AG09319 (cell line): Measurements from ENCODE around the gene FAM131A.

Experiments used
- DNase-seq: peaks from one replicate; pipeline ENCODE4 v3.0.0-alpha.2; 2010; ENCODE audit warnings: low read depth; ENCODE audit errors: extremely low read depth
- CTCF ChIP-seq: IDR thresholded peaks from 2 replicates; pipeline ENCODE4 v1.5.1; 2011; ENCODE audit warnings: low read depth, mild to moderate bottlenecking, inconsistent platforms, low read length, moderate library complexity

The FAM131A gene

DNA sequence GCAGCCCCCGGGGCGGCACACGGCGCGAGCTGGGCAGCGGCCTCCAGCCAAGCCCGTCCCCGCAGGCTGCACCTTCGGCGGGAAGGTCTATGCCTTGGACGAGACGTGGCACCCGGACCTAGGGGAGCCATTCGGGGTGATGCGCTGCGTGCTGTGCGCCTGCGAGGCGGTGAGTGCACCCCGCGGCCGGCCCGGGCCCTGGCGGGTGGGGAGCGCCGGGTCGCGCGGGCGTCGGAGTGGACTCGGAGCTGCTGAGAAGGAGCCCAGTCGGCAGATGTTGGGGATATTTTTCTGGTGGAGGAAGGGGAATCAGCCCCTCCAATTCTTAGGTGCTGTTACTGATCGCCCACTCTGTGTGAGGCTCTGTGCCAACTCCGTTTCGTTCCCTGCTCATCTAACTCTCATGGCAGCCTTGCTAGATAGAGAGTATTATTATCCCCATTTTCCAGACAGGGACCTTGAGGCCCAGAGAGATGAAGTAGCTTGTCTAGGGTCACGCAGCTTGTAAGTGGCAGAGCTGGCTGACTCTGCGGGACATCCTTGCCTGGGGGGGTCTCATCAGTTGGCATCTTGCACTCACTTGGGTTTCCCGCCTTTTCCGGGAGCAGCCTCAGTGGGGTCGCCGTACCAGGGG is 43.3 kb downstream of the FAM131A start:
- no peak for TF ChIP-seq CTCF
- DNase-seq: no peak

DNA sequence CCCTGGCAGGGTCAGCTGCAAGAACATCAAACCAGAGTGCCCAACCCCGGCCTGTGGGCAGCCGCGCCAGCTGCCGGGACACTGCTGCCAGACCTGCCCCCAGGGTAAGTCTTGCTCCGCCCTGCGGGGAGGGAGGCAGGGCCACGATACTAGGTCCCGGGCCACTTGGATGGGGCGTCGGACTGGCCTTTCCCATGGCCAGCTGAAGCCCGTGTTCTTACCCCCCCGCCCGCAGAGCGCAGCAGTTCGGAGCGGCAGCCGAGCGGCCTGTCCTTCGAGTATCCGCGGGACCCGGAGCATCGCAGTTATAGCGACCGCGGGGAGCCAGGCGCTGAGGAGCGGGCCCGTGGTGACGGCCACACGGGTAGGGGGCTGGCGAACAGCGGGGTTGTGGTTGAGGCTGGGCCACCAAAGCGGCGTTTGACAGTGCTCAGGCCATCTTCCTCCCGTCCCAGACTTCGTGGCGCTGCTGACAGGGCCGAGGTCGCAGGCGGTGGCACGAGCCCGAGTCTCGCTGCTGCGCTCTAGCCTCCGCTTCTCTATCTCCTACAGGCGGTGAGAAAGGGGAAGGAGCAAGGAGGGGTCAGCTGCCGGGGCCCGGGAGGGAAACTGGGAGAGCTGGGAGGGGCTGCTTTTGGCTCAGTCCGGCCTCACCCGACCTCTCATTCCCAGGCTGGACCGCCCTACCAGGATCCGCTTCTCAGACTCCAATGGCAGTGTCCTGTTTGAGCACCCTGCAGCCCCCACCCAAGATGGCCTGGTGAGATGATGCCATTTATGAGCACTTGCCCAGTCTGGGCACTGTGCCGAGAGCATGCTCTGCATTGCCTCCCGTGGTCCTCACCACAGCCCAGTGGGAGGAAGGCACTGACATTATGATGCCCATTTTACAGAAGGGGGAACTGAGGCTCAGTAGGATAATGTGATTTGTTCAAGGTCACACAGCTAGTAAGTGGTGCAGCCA is 44.1 kb downstream of the FAM131A start:
- no peak for DNase-seq
- no peak for TF ChIP-seq CTCF

DNA sequence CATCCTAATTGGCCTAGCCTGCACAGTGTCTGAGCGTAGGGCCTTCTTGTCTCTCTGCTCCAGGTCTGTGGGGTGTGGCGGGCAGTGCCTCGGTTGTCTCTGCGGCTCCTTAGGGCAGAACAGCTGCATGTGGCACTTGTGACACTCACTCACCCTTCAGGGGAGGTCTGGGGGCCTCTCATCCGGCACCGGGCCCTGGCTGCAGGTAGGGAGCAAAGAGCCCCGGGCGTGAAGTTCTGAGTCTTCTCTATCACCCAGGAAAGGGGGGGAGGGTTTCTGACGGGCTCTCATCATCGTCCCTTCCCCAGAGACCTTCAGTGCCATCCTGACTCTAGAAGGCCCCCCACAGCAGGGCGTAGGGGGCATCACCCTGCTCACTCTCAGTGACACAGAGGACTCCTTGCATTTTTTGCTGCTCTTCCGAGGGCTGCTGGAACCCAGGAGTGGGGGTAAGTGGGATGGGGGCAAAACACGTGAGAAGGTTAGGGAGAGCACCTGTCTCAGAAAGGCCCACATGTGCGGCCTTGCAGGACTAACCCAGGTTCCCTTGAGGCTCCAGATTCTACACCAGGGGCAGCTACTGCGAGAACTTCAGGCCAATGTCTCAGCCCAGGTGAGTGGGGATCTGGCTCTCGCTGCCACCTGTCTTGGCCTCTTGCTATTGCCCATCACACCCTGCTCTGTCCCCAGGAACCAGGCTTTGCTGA is 45.1 kb downstream of the FAM131A start:
- DNase-seq: no peak
- TF ChIP-seq CTCF: no peak

GRCh38 chr3:184383033-184383740 is 45.8 kb downstream of the FAM131A start:
- no peak for DNase-seq
- TF ChIP-seq CTCF: no peak

- TF ChIP-seq CTCF: no peak
- no peak for DNase-seq
These were observed 46.9 kb downstream of the FAM131A start for GRCh38 chr3:184384342-184384741.

DNA sequence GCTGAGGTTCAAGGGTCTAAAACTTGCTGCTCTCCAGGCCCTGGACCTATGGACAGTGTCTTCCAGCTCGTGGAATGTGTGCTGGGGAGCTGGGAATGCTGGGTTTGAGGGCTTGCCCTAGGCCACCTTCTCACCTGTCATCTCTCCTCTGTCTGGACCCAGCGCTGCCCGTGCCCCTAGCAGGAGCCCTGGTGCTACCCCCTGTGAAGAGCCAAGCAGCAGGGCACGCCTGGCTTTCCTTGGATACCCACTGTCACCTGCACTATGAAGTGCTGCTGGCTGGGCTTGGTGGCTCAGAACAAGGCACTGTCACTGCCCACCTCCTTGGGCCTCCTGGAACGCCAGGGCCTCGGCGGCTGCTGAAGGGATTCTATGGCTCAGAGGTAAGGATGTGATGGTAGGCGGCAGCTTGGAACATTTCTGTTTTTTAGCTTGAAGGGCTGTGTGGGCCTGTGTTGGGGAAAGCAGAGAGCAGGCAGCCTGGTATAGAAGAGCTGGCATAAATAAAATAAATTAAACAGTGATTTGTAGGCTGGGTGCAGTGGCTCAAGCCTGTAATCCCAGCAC is 47.5 kb downstream of the FAM131A start:
- no peak for TF ChIP-seq CTCF

More for the DNA sequence above, 47.5 kb downstream of the FAM131A start:
- no peak for DNase-seq
